Measurements from ENCODE around the gene ACOX3. TPM values are rescaled to one million over a fixed set of nuclear protein-coding genes. Genes with fewer than 3 reads are reported as not detected.

Gene ACOX3
- total and polyA plus RNA-seq, 2 of the 8 experiments (the other 6 are each of a cell fraction or from before 2014, with no cell fraction given): 2.5 to 9.9 TPM

DNA sequence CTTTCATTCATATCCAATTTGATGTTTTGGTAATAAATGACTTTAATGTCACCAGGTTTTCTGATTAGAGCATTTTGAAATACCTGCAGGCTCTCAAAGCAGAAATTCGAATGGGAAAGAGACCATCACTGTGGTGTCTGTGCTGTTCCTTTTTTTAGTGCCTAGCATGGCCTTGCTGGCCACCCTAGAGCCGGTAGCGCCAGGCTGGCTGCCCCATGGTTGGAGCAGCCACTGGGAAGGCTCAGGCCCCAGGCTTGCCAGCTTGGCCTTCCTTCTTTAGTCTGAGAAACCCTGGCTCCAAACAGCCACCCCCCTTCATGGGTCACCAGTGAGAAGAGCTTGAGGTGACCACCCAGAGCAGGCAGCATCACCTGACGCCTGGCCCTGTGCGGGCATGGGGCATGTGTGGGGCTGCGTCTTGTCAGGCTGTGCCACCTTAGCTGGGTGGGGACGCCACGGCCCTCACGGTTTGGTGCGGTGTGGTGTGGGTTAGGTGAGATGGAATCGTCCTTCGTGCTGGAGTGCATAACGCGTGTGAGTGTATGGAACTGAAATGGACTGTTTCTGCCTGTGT lies 30.0 kb upstream of the ACOX3 start (continued):
- TF ChIP-seq TBP (IDR thresholded peaks at IDR 0.05; ENCODE audit: low read depth, low read length) (no peak), SP2 (IDR thresholded peaks at IDR 0.05; ENCODE audit: low read length) (no peak), TAF7 (optimal IDR thresholded peaks at IDR 0.05; ENCODE audit: borderline replicate concordance, low read depth, low read length) (no peak), CEBPB (IDR thresholded peaks at IDR 0.05; ENCODE audit: low read depth, low read length) (no peak), RAD21 (IDR thresholded peaks at IDR 0.05 in 1 of 2, conservative IDR thresholded peaks at IDR 0.05 in 1 of 2; ENCODE audit: low read depth in 2 of 2, low read length in 2 of 2) (no peak)
- TF ChIP-seq, protein P1, sequence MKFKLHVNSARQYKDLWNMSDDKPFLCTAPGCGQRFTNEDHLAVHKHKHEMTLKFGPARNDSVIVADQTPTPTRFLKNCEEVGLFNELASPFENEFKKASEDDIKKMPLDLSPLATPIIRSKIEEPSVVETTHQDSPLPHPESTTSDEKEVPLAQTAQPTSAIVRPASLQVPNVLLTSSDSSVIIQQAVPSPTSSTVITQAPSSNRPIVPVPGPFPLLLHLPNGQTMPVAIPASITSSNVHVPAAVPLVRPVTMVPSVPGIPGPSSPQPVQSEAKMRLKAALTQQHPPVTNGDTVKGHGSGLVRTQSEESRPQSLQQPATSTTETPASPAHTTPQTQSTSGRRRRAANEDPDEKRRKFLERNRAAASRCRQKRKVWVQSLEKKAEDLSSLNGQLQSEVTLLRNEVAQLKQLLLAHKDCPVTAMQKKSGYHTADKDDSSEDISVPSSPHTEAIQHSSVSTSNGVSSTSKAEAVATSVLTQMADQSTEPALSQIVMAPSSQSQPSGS (IDR thresholded peaks at IDR 0.05; ENCODE audit: low read length): no peak
